ENCODE data around the gene KLHL8.
"Not testable (repeated sequence)": the region's sequence is repeated elsewhere in the genome, so short reads cannot be mapped to it uniquely, and the experiment has no call there.

Gene KLHL8

DNA sequence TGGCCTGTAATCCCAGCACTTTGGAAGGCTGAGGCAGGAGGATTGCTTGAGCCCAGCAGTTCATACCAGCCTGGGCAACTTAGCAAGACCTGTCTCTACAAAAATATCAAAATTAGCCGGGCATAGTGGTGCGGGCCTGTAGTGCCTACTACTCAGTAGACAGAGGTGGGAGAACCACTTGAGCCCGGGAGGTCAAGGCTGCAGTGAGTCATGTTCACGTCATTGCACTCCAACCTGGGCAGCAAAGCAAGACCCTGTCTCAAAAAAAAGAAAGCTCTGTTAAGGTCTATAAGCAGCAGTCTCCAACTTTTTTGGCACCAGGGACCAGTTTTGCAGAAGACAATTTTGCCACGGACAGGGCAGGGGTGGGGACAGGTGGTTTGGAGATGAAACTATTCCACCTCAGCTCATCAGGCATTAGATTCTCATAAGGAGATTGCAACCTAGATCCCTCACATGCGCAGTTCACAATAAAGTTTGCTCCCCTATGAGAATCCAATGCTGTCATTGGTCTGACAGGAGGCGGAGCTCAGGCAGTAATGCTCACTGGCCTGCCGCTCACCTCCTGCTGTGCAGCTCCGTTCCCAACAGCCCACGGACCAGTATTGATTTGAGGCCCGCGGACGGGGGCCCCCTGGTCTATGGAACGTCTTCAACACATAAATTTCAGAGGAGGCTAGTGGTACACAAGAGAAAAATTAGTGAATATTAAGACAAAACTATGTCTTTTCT, 67.9 kb downstream of the KLHL8 start:
- TF ChIP-seq, protein P1, sequence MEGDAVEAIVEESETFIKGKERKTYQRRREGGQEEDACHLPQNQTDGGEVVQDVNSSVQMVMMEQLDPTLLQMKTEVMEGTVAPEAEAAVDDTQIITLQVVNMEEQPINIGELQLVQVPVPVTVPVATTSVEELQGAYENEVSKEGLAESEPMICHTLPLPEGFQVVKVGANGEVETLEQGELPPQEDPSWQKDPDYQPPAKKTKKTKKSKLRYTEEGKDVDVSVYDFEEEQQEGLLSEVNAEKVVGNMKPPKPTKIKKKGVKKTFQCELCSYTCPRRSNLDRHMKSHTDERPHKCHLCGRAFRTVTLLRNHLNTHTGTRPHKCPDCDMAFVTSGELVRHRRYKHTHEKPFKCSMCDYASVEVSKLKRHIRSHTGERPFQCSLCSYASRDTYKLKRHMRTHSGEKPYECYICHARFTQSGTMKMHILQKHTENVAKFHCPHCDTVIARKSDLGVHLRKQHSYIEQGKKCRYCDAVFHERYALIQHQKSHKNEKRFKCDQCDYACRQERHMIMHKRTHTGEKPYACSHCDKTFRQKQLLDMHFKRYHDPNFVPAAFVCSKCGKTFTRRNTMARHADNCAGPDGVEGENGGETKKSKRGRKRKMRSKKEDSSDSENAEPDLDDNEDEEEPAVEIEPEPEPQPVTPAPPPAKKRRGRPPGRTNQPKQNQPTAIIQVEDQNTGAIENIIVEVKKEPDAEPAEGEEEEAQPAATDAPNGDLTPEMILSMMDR (IDR thresholded peaks at IDR 0.05; ENCODE audit: borderline replicate concordance, insufficient read depth, low read depth, low read length) = no peak
- H3K4me3 ChIP-seq (ENCODE audit: low read depth, low read length) = no peak overlapping the region

DNA sequence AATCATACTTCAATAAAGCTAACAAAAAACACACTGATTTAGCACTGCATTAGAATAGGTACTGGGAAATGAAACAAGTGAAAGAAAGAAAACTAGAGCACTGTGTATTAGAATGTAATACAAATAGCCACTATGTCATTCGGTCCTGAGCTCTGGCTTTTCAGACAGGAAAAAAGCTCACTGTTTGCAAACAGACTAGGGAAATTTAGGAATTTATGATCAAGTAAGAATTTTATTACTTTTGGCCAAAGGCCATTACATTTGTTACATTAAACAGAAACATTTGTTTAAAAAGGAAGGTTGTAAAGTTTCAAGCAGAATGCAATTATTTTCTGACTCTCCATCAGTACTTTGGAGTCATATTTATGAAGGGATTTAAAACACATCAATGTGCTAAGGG, 68.7 kb downstream of the KLHL8 start:
- H3K4me3 ChIP-seq (ENCODE audit: low read depth, low read length) = no peak overlapping the region
- TF ChIP-seq, protein P1 (IDR thresholded peaks at IDR 0.05; ENCODE audit: borderline replicate concordance, insufficient read depth, low read depth, low read length) = no peak

DNA sequence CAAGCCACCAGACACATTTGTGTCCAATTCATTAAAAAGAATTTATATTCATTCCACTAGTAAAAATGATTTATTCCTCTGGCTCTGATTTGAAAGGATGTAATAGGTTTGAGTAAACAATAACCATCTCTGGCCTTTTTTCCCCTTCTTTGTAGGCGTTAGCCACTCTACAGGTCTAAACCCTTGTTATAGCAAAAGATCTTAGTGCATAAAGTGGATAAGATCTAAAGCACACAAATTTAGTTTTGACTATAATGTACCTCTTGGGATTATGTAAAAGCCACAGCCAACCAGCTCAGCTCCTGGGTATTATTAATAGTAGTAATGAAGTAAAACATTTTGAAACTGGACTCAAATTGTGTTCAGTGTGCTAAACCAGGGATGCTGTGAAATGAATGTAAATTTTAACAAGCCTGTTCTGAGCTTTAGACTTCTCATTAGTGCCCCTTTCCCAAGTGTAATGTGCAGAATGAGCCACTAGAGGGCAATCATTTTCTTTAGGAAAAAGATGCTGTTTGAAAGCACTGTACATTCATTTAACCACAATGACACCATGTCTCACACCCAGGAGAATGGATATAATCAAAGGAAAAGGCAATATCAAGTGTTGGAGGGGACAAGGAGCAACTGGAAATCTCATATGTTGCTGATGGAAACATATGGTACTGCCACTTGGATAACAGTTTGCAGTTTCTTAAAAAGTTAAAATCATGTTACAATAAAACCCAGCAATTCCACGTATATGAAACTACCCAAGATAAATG, 69.7 kb downstream of the KLHL8 start:
- H3K4me3 ChIP-seq (ENCODE audit: low read depth, low read length) = no peak overlapping the region
- TF ChIP-seq, protein P1 (IDR thresholded peaks at IDR 0.05; ENCODE audit: borderline replicate concordance, insufficient read depth, low read depth, low read length) = peak; percentile 75

DNA sequence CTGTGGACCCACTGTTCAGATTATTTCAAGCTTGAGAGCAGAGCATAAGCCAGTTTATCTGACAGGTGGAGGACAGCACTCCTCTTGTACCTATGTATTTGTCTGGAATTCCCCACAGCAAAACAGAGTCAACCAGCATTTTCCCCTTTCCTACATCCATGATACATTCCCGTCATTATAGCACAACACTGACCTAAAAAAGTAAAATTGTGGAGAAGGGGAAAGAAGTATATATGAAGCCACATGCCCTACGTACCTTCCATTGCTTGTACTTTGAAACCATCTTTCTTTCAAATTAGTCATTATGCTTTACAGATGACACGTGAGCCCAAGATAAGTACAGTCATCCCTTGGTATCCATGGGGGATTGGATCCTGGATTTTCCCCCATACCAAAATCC, 73.3 kb downstream of the KLHL8 start:
- TF ChIP-seq, protein P1 (IDR thresholded peaks at IDR 0.05; ENCODE audit: borderline replicate concordance, insufficient read depth, low read depth, low read length) = no peak
- H3K4me3 ChIP-seq (ENCODE audit: low read depth, low read length) = no peak overlapping the region

DNA sequence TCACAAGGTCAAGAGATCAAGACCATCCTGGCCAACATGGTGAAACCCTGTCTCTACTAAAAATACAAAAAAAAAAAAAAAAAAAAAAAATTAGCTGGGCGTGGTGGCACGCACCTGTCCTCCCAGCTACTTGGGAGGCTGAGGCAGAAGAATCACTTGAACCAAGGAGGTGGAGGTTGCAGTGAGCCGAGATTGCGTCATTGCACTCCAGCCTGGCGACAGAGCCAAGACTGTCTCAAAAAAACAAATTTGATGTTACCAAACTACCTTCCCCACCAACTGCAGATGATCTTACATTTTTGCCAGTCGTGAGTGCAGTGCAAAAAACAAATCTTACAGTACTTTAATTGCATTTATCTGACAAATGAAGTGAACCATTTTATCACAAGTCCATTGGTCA, 74.5 kb downstream of the KLHL8 start:
- not testable (repeated sequence) for H3K4me3 ChIP-seq (ENCODE audit: low read depth, low read length)

DNA sequence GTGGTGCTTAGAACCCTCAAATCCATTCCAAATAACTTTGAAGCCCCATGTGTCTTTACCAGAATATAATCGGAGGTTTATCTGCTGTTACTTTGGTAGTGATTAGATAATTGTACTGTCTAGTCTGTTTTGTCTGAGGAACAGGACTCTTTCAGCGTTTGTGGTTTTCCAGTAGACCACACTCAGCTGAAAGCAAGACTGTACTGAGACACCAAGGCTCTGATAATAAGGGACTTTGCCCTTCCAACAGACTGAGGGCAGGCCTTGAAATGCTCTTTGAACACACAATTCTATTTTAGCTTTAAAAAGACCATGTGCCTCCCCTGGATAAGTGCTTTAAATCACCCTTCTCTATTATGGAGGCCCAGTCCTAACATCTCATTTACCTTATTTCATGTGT, 76.1 kb downstream of the KLHL8 start:
- TF ChIP-seq, protein P1 (IDR thresholded peaks at IDR 0.05; ENCODE audit: borderline replicate concordance, insufficient read depth, low read depth, low read length) = no peak
- H3K4me3 ChIP-seq (ENCODE audit: low read depth, low read length) = no peak overlapping the region

DNA sequence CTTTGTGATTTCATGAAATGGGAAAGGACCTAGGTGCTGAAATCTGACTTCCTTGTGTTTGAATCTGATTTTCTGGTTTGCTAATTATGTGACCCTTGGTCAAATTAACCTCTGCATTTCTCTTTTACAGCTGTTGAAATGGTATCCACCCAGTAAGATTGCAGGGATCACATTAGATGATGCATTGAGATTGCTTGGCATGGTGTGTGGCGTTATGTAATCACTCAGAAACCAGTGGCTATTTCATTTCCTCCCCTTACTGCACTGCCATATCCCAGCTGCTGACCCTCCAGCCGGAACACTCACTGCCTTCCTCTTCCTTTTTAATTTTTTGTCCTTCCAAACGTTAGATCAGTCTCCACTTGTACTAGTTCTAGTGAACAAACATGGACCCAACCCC, 79.0 kb downstream of the KLHL8 start:
- TF ChIP-seq, protein P1 (IDR thresholded peaks at IDR 0.05; ENCODE audit: borderline replicate concordance, insufficient read depth, low read depth, low read length) = no peak

More for the DNA sequence above, 79.0 kb downstream of the KLHL8 start:
- no peak overlapping the region for H3K4me3 ChIP-seq (ENCODE audit: low read depth, low read length)

Measured in GM12875 (cell line).